CMK (cell line): ENCODE measurements around the gene KDELR1.

Source experiments
- DNase-seq: peaks from one replicate; pipeline ENCODE4 v3.0.0-alpha.2; 2010; ENCODE audit warnings: low read depth

Gene KDELR1

GRCh38 chr19:48391100-48392005, at the start of gene KDELR1:
KDELR1 (minus strand) TSS chr19:48391551; CDS start chr19:48391358, 193 bp downstream.
- DNase-seq: peak; percentile 72

GRCh38 chr19:48436586-48436985, 45.2 kb upstream of the KDELR1 start:
- DNase-seq: no peak

GRCh38 chr19:48433337-48433736, 42.0 kb upstream of the KDELR1 start:
- no peak for DNase-seq

- DNase-seq: no peak
Measured at GRCh38 chr19:48428670-48429069, 37.3 kb upstream of the KDELR1 start.

- DNase-seq: no peak
Measured at GRCh38 chr19:48424694-48425219, 33.4 kb upstream of the KDELR1 start.

- no peak for DNase-seq
Measured at GRCh38 chr19:48421548-48421947, 30.2 kb upstream of the KDELR1 start.

GRCh38 chr19:48419158-48419920, 28.0 kb upstream of the KDELR1 start:
- no peak for DNase-seq

- DNase-seq: no peak
Measured at GRCh38 chr19:48418317-48419064, 27.1 kb upstream of the KDELR1 start.

GRCh38 chr19:48417421-48417820, 26.1 kb upstream of the KDELR1 start:
- DNase-seq: no peak

GRCh38 chr19:48415806-48416221, 24.5 kb upstream of the KDELR1 start:
- no peak for DNase-seq

- peak; percentile 92 for DNase-seq
Measured at GRCh38 chr19:48415395-48415794, 24.0 kb upstream of the KDELR1 start.

- no peak for DNase-seq
Measured at GRCh38 chr19:48413879-48414587, 22.7 kb upstream of the KDELR1 start.

GRCh38 chr19:48405850-48406249, 14.5 kb upstream of the KDELR1 start:
- DNase-seq: no peak

GRCh38 chr19:48405010-48405659, 13.8 kb upstream of the KDELR1 start:
- no peak for DNase-seq

- no peak for DNase-seq
Measured at GRCh38 chr19:48403606-48404005, 12.3 kb upstream of the KDELR1 start.

- no peak for DNase-seq
Measured at GRCh38 chr19:48401287-48401686, 9.9 kb upstream of the KDELR1 start.

GRCh38 chr19:48400018-48400742, 8.8 kb upstream of the KDELR1 start:
- DNase-seq: no peak

GRCh38 chr19:48398375-48399235, 7.3 kb upstream of the KDELR1 start:
- peak; percentile 96 for DNase-seq

- no peak for DNase-seq
Measured at GRCh38 chr19:48398102-48398374, 6.7 kb upstream of the KDELR1 start.
